GM12872 (cell line): Measurements from ENCODE around the gene PTPRR.

Source experiments
- TF ChIP-seq, protein P1 (sequence below): IDR thresholded peaks from 3 replicates; pipeline ENCODE4 v1.5.1; 2011; ENCODE audit warnings: low read depth, mild to moderate bottlenecking, low read length, moderate library complexity; ENCODE audit not compliant: insufficient read depth

PTPRR gene

DNA sequence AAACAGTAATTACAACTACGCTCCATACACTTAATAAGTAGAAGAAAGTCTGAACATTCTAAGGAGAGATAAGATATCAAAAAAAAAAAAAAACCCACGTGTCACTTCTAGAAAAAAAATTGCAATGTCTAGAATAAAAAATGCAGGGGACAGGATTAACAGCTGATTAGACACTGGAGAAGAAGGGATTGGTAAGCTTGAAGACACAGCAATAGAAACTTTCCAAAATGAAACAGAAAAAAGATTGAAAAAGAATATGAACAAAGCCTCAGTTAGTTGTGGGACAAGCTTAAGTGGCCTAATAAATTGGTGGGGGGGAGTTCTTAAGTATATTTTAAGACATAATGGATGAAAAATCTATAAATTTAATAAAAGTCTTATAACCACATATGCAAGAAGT lies 105.5 kb downstream of the PTPRR start:
- TF ChIP-seq, protein P1, sequence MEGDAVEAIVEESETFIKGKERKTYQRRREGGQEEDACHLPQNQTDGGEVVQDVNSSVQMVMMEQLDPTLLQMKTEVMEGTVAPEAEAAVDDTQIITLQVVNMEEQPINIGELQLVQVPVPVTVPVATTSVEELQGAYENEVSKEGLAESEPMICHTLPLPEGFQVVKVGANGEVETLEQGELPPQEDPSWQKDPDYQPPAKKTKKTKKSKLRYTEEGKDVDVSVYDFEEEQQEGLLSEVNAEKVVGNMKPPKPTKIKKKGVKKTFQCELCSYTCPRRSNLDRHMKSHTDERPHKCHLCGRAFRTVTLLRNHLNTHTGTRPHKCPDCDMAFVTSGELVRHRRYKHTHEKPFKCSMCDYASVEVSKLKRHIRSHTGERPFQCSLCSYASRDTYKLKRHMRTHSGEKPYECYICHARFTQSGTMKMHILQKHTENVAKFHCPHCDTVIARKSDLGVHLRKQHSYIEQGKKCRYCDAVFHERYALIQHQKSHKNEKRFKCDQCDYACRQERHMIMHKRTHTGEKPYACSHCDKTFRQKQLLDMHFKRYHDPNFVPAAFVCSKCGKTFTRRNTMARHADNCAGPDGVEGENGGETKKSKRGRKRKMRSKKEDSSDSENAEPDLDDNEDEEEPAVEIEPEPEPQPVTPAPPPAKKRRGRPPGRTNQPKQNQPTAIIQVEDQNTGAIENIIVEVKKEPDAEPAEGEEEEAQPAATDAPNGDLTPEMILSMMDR = no peak

DNA sequence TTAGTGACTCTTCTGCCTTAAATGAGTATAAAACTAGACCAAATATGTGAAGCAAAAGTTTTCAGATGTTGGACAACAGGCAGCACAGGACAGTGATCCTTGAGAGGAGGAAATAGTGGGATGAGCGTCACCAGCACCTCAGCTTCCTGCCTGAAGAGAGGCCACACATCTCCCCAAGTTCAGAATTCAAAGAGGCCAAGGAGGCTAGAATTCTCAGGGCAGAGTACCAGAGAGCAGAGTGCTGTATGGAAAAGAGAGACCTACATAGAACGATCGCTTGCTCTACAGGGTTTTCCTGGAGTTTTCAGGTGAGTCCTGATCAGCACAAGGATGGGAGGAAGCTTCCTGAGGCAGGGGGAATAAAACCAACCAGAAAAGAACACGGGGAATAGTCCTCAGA lies 107.0 kb downstream of the PTPRR start:
- TF ChIP-seq, protein P1 = no peak

DNA sequence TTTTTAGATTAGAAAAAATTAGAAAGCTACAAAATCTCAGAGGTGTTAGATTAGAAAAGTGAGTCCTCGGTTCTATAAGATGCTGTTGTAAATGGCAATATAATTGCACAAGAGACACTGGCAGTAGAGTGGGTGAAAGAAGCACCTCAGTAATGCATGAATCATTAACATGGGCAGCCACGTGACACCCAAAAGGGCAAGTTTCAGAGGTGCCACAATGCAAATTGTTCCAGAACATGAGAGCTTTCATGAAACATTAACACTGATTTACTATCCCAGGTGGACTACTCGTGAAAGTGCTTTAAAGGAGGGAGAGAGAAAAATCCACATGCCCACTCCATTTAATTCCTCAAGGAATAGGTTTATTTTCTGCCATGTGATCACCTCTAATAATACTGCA lies 108.4 kb downstream of the PTPRR start:
- TF ChIP-seq, protein P1 = no peak

DNA sequence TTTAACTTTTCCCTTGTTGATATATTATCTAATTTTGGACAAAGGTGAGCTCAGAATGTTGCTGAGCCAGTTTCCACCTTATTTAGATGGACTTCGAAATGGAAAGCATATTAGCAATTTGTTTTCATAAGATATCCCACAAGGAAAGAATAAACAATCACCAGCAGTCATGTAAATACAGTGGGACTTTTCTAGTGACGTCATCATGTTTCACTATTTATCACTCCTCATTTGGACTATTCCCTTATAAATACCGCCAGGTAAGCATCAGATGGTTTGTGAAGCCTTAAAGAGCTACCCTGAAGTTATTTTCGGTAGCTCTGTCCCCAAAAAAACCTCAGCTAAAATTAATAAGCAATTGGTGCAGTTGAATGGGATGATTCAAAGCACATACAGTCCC lies 110.7 kb downstream of the PTPRR start:
- TF ChIP-seq, protein P1 = no peak

DNA sequence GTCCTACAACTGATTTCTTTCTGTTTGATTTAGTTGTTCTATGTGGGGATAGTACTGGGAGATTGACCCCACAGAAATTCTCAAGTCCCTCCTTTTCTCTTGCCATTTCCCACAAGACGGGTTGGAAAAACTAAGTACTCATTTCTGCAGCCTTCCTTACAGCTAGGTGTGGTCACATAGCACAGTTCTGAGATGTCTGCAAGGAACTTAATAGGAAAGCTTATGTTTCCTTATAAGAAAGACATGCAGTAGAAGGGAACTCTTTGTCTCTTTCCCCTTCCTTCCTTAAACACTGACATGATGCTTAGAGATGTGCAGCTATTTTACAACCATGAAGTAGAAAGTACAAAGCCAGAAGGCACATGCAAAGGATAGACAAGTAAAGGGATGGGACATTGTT lies 113.7 kb downstream of the PTPRR start:
- TF ChIP-seq, protein P1 = no peak

DNA sequence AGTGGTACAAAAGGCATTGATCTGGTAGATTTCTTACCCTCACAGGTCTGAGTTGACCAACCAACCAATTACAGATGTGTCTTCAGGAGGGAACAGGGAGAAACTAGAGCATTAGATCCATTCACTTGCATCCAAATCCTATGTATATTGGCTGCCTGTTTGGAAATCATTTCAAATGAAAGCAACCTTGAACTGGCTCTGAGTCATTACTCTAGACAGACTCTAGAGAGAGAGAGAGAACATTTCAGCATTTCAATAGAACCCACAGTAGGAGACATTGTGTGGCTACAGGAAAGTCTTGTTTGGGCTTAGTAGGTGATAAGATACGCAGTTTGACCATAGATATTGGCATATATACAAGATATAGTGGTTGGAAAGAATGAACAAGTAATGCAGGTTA lies 114.5 kb downstream of the PTPRR start:
- TF ChIP-seq, protein P1 = no peak

DNA sequence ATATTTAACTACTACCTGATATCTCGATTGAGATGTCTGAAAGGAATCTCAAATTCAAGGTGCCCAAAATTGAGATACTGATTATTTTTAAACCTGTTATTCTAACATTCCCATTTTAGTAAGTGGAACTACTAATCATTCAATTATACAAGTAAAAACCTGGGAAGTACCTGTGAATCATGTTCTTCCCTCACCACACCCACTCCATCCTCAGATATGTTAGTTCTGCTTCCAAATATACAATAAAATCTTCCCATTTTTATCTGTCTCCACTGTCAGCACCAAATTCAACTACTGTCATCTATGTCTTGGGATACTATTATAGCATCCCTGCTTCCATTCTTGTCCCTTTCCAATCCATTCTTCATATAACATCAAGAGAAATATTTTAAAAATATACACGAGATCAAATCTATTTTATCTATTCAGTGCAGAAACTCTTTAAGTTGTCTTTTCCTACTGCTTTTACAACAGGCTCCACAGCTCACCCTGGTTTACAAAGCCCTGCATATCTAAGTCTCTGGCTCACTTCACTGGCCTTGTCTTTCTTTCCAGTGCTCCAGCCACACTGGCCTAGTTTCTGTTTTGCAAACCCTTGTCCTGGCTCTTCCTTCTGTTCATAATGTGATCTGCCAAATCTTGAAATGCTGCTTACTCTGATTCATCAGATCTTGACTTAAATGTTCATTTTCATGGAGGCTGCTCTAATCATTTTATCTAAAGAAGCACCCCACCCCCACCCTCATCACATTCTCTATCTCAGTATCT lies 122.3 kb downstream of the PTPRR start:
- TF ChIP-seq, protein P1 = no peak
